Measurements from ENCODE around the gene ANKRD13D. TPM values are rescaled to one million over a fixed set of nuclear protein-coding genes. Genes with fewer than 3 reads are reported as not detected.
A peak's percentile ranks its signal among the peaks of the same experiment; 100 is the strongest.

The ANKRD13D gene
- total and polyA plus RNA-seq, 2 experiments from 2014 or later, result 20.3 to 30.8 TPM

DNA sequence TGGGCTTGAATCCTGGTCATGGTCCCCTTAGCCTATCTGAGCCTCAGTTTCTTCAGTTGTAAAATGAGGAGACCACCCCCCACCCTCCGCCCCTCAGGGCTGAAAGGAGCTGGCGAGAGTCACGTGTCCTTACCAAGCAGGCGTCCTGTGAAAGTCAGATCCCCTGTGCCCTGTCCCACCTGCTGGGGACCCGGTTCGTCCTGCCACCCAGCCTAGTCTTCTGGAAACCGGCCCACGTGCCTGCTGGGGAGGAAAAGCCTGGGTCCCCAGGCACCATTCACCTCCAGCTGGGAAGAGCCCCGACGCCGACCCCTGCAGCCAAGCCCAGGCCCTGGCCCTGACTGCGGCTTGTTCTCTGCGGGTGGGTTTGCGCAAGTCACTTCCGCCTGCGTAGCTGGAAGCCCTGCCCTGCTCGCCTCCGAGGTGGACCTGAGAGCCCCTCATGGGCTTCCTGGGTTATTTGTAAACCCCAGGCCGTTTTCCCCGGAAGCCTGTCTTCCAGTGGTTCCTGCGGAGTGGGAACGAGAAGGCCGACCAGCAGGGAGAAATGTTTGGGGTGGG lies 13.5 kb downstream of the ANKRD13D start:
- no peak for TF ChIP-seq ZNF331 (CRISPR knock-in tag; IDR thresholded peaks at IDR 0.05; ENCODE audit: low read depth)
- no peak for TF ChIP-seq NANOG (IDR thresholded peaks at IDR 0.05; ENCODE audit: borderline replicate concordance)
- TF ChIP-seq, protein P1, sequence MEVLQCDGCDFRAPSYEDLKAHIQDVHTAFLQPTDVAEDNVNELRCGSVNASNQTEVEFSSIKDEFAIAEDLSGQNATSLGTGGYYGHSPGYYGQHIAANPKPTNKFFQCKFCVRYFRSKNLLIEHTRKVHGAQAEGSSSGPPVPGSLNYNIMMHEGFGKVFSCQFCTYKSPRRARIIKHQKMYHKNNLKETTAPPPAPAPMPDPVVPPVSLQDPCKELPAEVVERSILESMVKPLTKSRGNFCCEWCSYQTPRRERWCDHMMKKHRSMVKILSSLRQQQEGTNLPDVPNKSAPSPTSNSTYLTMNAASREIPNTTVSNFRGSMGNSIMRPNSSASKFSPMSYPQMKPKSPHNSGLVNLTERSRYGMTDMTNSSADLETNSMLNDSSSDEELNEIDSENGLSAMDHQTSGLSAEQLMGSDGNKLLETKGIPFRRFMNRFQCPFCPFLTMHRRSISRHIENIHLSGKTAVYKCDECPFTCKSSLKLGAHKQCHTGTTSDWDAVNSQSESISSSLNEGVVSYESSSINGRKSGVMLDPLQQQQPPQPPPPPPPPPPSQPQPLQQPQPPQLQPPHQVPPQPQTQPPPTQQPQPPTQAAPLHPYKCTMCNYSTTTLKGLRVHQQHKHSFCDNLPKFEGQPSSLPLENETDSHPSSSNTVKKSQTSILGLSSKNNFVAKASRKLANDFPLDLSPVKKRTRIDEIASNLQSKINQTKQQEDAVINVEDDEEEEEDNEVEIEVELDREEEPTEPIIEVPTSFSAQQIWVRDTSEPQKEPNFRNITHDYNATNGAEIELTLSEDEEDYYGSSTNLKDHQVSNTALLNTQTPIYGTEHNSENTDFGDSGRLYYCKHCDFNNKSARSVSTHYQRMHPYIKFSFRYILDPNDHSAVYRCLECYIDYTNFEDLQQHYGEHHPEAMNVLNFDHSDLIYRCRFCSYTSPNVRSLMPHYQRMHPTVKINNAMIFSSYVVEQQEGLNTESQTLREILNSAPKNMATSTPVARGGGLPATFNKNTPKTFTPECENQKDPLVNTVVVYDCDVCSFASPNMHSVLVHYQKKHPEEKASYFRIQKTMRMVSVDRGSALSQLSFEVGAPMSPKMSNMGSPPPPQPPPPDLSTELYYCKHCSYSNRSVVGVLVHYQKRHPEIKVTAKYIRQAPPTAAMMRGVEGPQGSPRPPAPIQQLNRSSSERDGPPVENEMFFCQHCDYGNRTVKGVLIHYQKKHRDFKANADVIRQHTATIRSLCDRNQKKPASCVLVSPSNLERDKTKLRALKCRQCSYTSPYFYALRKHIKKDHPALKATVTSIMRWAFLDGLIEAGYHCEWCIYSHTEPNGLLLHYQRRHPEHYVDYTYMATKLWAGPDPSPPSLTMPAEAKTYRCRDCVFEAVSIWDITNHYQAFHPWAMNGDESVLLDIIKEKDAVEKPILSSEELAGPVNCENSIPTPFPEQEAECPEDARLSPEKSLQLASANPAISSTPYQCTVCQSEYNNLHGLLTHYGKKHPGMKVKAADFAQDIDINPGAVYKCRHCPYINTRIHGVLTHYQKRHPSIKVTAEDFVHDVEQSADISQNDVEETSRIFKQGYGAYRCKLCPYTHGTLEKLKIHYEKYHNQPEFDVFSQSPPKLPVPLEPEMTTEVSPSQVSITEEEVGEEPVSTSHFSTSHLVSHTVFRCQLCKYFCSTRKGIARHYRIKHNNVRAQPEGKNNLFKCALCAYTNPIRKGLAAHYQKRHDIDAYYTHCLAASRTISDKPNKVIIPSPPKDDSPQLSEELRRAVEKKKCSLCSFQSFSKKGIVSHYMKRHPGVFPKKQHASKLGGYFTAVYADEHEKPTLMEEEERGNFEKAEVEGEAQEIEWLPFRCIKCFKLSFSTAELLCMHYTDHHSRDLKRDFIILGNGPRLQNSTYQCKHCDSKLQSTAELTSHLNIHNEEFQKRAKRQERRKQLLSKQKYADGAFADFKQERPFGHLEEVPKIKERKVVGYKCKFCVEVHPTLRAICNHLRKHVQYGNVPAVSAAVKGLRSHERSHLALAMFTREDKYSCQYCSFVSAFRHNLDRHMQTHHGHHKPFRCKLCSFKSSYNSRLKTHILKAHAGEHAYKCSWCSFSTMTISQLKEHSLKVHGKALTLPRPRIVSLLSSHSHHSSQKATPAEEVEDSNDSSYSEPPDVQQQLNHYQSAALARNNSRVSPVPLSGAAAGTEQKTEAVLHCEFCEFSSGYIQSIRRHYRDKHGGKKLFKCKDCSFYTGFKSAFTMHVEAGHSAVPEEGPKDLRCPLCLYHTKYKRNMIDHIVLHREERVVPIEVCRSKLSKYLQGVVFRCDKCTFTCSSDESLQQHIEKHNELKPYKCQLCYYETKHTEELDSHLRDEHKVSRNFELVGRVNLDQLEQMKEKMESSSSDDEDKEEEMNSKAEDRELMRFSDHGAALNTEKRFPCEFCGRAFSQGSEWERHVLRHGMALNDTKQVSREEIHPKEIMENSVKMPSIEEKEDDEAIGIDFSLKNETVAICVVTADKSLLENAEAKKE (CRISPR knock-in tag; IDR thresholded peaks at IDR 0.05), result no peak
- 0 out of 2 replicates have a peak, but pooled peaks have one; percentile 53 for TF ChIP-seq POLR2AphosphoS5 (IDR thresholded peaks at IDR 0.05; ENCODE audit: low read depth)
- TF ChIP-seq EZH2phosphoT487 (IDR thresholded peaks at IDR 0.05; ENCODE audit: unreplicated experiment), result no peak
- ATAC-seq (peak; percentile 69), DNase-seq (ENCODE audit: low spot score) (peak; percentile 85)
- H3K27me3 Mint-ChIP-seq (ENCODE audit: insufficient read depth, low read depth, poor library complexity), result peaks cover 13% of the 10 kb centered on the region
- H3K4me1 Mint-ChIP-seq, result peaks cover 3% of the 10 kb centered on the region; the same call in 1 of the 3 replicates
- no peaks in the 10 kb centered on the region for H3K79me2 ChIP-seq (replicated peaks; ENCODE audit: insufficient read depth)
- H3K9me3 Mint-ChIP-seq, result no peaks in the 10 kb centered on the region
- H2AFZ ChIP-seq, result peak overlapping the region; percentile 84; the same call in 1 of the 2 replicates
- H3K27ac ChIP-seq (ENCODE audit: low read depth), result peak overlapping the region; percentile 85
- H3K4me3 Mint-ChIP-seq, result peak overlapping the region; percentile 75
- no peaks in the 10 kb centered on the region for H3K27me3 ChIP-seq (ENCODE audit: insufficient read depth)
- H3K36me3 Mint-ChIP-seq (ENCODE audit: low read depth), result peaks cover 6% of the 10 kb centered on the region; the same call in 2 of the 3 replicates
- H4K20me1 ChIP-seq (replicated peaks; ENCODE audit: insufficient read depth), result no peaks in the 10 kb centered on the region
- H3K9me2 ChIP-seq (ENCODE audit: insufficient read depth), result no peaks in the 10 kb centered on the region
- H3K36me3 ChIP-seq (ENCODE audit: insufficient read depth), result no peaks in the 10 kb centered on the region
- H3K4me3 ChIP-seq, result peak overlapping the region; percentile 87
- peaks cover 15% of the 10 kb centered on the region; the same call in 1 of the 2 replicates for H3K4me1 ChIP-seq (ENCODE audit: insufficient read depth)
- H3K4me2 ChIP-seq, result peak overlapping the region; percentile 96
- 0 out of 2 replicates have a peak overlapping the region, but pooled peaks have one; percentile 36 for H3K27ac Mint-ChIP-seq
- H3F3A ChIP-seq (replicated peaks; ENCODE audit: low read depth), result peaks cover 4% of the 10 kb centered on the region; the same call in 1 of the 2 replicates
